Calu3 (cell line): ENCODE results near the gene THBS4. TPM values are rescaled to one million over a fixed set of nuclear protein-coding genes. Genes with fewer than 3 reads are reported as not detected.

ENCODE experiments used
- BruUV-seq: library from RNA; stranded (reverse); fragments of 400-500 nt; replicated peaks from 2 replicates; lab custom pipeline; 2021; lab: Mats Ljungman, UMichigan
- CTCF ChIA-PET: fragments of 300-600 bp; sonication (Branson Sonifier 250); formaldehyde crosslinking; loops from one replicate; lab custom pipeline; 2022; ENCODE audit warnings: antibody characterized with exemption; lab: Charles Lee
- DNase-seq: peaks from one replicate; pipeline ENCODE4 v3.0.0; 2022
- H3K27ac Mint-ChIP-seq: one replicate; pipeline ENCODE4 v1.8.0; 2022; ENCODE audit warnings: mixed read lengths; ENCODE audit not compliant: unreplicated experiment
- H3K27me3 Mint-ChIP-seq: one replicate; pipeline ENCODE4 v1.8.0; 2022; ENCODE audit warnings: mixed read lengths; ENCODE audit not compliant: unreplicated experiment
- H3K36me3 Mint-ChIP-seq: one replicate; pipeline ENCODE4 v1.8.0; 2022; ENCODE audit warnings: mild to moderate bottlenecking, moderate library complexity, mixed read lengths; ENCODE audit not compliant: insufficient read depth, unreplicated experiment
- H3K4me1 Mint-ChIP-seq: one replicate; pipeline ENCODE4 v1.8.0; 2022; ENCODE audit warnings: mild to moderate bottlenecking, low read depth, mixed read lengths; ENCODE audit not compliant: unreplicated experiment
- H3K4me3 Mint-ChIP-seq: one replicate; pipeline ENCODE4 v1.8.0; 2022; ENCODE audit warnings: mild to moderate bottlenecking, low read depth, moderate library complexity, mixed read lengths; ENCODE audit not compliant: unreplicated experiment
- H3K9me3 Mint-ChIP-seq: one replicate; pipeline ENCODE4 v1.8.0; 2022; ENCODE audit warnings: low read depth, mixed read lengths; ENCODE audit not compliant: unreplicated experiment
- CTCF ChIP-seq: fragments of 200-600 bp; IDR thresholded peaks from one replicate; pipeline ENCODE4 v1.8.0; 2022; ENCODE audit warnings: antibody characterized with exemption; ENCODE audit not compliant: unreplicated experiment
- intact Hi-C: fragments of 100-400 bp; cut with micrococcal nuclease; formaldehyde crosslinking; loops from one replicate; pipeline ENCODE4 v1.10.0; 2022; ENCODE audit not compliant: unreplicated experiment
- total RNA-seq: library from RNA; stranded (reverse); gene quantifications from 2 replicates; pipeline ENCODE4 v1.2.3, GENCODE V29; 2022

THBS4 gene
- total RNA-seq, 1 experiment from 2014 or later, result 0.52 TPM

GRCh38 chr5:80116465-80116864, 81.3 kb downstream of the THBS4 start:
- intact Hi-C loops, result no loop called here
- Mint-ChIP-seq H3K36me3 (no peaks in the 10 kb centered on the region), H3K27me3 (no peaks in the 10 kb centered on the region), H3K27ac (no peak overlapping the region), H3K4me1 (peaks cover 4% of the 10 kb centered on the region), H3K9me3 (peaks cover 4% of the 10 kb centered on the region), H3K4me3 (no peak overlapping the region)
- CTCF ChIA-PET, result interaction anchor here (0.6 kb wide), 1 partner anchor 9 kb away, joined by 3 read pairs; no protein-coding TSS in a partner anchor
- BruUV-seq, result no TSS peak
- no peak for DNase-seq
- no peak for TF ChIP-seq CTCF

GRCh38 chr5:80117446-80117845, 82.3 kb downstream of the THBS4 start:
- CTCF ChIA-PET, result interaction anchor here (0.6 kb wide), 1 partner anchor 139 kb away, joined by 5 read pairs; no protein-coding TSS in a partner anchor
- no peak for TF ChIP-seq CTCF
- H3K27ac Mint-ChIP-seq, result no peak overlapping the region
- intact Hi-C loops, result no loop called here
- no TSS peak for BruUV-seq
- H3K36me3 Mint-ChIP-seq, result no peaks in the 10 kb centered on the region
- no peaks in the 10 kb centered on the region for H3K27me3 Mint-ChIP-seq
- H3K4me3 Mint-ChIP-seq, result no peak overlapping the region
- peaks cover 4% of the 10 kb centered on the region for H3K9me3 Mint-ChIP-seq
- H3K4me1 Mint-ChIP-seq, result no peaks in the 10 kb centered on the region
- DNase-seq, result no peak

- TF ChIP-seq CTCF, result no peak
- Mint-ChIP-seq H3K27me3 (no peaks in the 10 kb centered on the region), H3K4me3 (no peak overlapping the region), H3K27ac (no peak overlapping the region), H3K36me3 (no peaks in the 10 kb centered on the region), H3K9me3 (no peaks in the 10 kb centered on the region), H3K4me1 (no peaks in the 10 kb centered on the region)
- CTCF ChIA-PET, result interaction anchor here (1.4 kb wide), 1 partner anchor 9 kb away, joined by 4 read pairs; no protein-coding TSS in a partner anchor
- BruUV-seq, result no TSS peak
- DNase-seq, result no peak
- intact Hi-C loops, result no loop called here
Measured at GRCh38 chr5:80119372-80119771, 84.2 kb downstream of the THBS4 start.

- H3K4me1 Mint-ChIP-seq, result peaks cover 12% of the 10 kb centered on the region
- DNase-seq, result no peak
- intact Hi-C loops, result no loop called here
- H3K27me3 Mint-ChIP-seq, result no peaks in the 10 kb centered on the region
- no peaks in the 10 kb centered on the region for H3K9me3 Mint-ChIP-seq
- TF ChIP-seq CTCF, result no peak
- CTCF ChIA-PET, result interaction anchor here (0.6 to 1.3 kb wide), 2 partner anchors 133 to 485 kb away, joined by 3 to 4 read pairs; partner anchors contain the start of gene SERINC5
- no peaks in the 10 kb centered on the region for H3K36me3 Mint-ChIP-seq
- no peak overlapping the region for H3K4me3 Mint-ChIP-seq
- no peak overlapping the region for H3K27ac Mint-ChIP-seq
- BruUV-seq, result no TSS peak
Measured at GRCh38 chr5:80122579-80122978, 87.4 kb downstream of the THBS4 start.
